Stimulated activated CD4-positive, alpha-beta T cell treated with anti-CD3 and anti-CD28 coated beads, Interleukin-4, amount 100 ng/mL, for 48 hours (primary cell): ENCODE results near the gene SPAG17.

ENCODE experiments used
- DNase-seq, 2 donors: peaks; one replicate each; pipeline ENCODE4 v3.0.0-alpha.2; 2020; ENCODE audit warnings: low read depth in 2 of 2

The SPAG17 gene

GRCh38 chr1:118160806-118161205 is 24.2 kb downstream of the SPAG17 start:
- DNase-seq = no peak

- DNase-seq = no peak
These were observed 25.5 kb downstream of the SPAG17 start for GRCh38 chr1:118159569-118159968.

- DNase-seq = no peak
These were observed 26.1 kb downstream of the SPAG17 start for GRCh38 chr1:118158924-118159323.

- no peak for DNase-seq
These were observed 27.5 kb downstream of the SPAG17 start for GRCh38 chr1:118157506-118157905.

- DNase-seq = no peak
These were observed 29.9 kb downstream of the SPAG17 start for GRCh38 chr1:118155106-118155505.

GRCh38 chr1:118154220-118154619 is 30.8 kb downstream of the SPAG17 start:
- no peak for DNase-seq

GRCh38 chr1:118151312-118151937 is 33.6 kb downstream of the SPAG17 start:
- peak; percentile 15 to 22 for DNase-seq

- DNase-seq = no peak
These were observed 35.2 kb downstream of the SPAG17 start for GRCh38 chr1:118149799-118150198.

- DNase-seq = no peak
These were observed 37.0 kb downstream of the SPAG17 start for GRCh38 chr1:118148034-118148433.

GRCh38 chr1:118147522-118147921 is 37.5 kb downstream of the SPAG17 start:
- no peak for DNase-seq

- no peak for DNase-seq
These were observed 39.3 kb downstream of the SPAG17 start for GRCh38 chr1:118145721-118146120.

- no peak for DNase-seq
These were observed 40.3 kb downstream of the SPAG17 start for GRCh38 chr1:118144684-118145083.

GRCh38 chr1:118143831-118144230 is 41.2 kb downstream of the SPAG17 start:
- DNase-seq = no peak

- DNase-seq = no peak
These were observed 41.9 kb downstream of the SPAG17 start for GRCh38 chr1:118143121-118143520.

- no peak for DNase-seq
These were observed 42.5 kb downstream of the SPAG17 start for GRCh38 chr1:118142546-118142945.

GRCh38 chr1:118137900-118138299 is 47.1 kb downstream of the SPAG17 start:
- no peak for DNase-seq

GRCh38 chr1:118136187-118136941 is 48.7 kb downstream of the SPAG17 start:
- peak; percentile 12 to 27 for DNase-seq

- no peak for DNase-seq
These were observed 53.0 kb downstream of the SPAG17 start for GRCh38 chr1:118132000-118132399.

- no peak for DNase-seq
These were observed 56.3 kb downstream of the SPAG17 start for GRCh38 chr1:118128761-118129160.

GRCh38 chr1:118124064-118124463 is 61.0 kb downstream of the SPAG17 start:
- no peak for DNase-seq

- no peak for DNase-seq
These were observed 61.8 kb downstream of the SPAG17 start for GRCh38 chr1:118123116-118123839.

- no peak for DNase-seq
These were observed 62.6 kb downstream of the SPAG17 start for GRCh38 chr1:118122234-118123004.
